Transverse colon (tissue), 4 donors: Measurements from ENCODE around the gene SNAI3.

ENCODE experiments used
- EP300 ChIP-seq: sonication (generic); formaldehyde crosslinking; IDR thresholded peaks from one replicate; pipeline ENCODE4 v1.6.1; 2017; ENCODE audit warnings: antibody characterized with exemption, low read depth
- POLR2AphosphoS5 ChIP-seq, 3 donors: sonication (generic); formaldehyde crosslinking; IDR thresholded peaks; one replicate each; pipeline ENCODE4 v1.6.1; 2016; ENCODE audit warnings: antibody characterized with exemption in 3 of 3
- TF ChIP-seq, protein P1 (sequence below), 5 experiments: fragments of 200-600 bp in 3 of 5; fragments of 450-650 bp in 2 of 5; sonication (generic) in 3 of 5; IDR thresholded peaks; 1 replicate in 2 of 5; 2 replicates in 3 of 5; pipeline ENCODE4 v1.5.1; 2016 to 2017; ENCODE audit warnings: antibody characterized with exemption in 5 of 5, inconsistent platforms in 3 of 5, mild to moderate bottlenecking in 2 of 5, moderate library complexity in 1 of 5

DNA sequence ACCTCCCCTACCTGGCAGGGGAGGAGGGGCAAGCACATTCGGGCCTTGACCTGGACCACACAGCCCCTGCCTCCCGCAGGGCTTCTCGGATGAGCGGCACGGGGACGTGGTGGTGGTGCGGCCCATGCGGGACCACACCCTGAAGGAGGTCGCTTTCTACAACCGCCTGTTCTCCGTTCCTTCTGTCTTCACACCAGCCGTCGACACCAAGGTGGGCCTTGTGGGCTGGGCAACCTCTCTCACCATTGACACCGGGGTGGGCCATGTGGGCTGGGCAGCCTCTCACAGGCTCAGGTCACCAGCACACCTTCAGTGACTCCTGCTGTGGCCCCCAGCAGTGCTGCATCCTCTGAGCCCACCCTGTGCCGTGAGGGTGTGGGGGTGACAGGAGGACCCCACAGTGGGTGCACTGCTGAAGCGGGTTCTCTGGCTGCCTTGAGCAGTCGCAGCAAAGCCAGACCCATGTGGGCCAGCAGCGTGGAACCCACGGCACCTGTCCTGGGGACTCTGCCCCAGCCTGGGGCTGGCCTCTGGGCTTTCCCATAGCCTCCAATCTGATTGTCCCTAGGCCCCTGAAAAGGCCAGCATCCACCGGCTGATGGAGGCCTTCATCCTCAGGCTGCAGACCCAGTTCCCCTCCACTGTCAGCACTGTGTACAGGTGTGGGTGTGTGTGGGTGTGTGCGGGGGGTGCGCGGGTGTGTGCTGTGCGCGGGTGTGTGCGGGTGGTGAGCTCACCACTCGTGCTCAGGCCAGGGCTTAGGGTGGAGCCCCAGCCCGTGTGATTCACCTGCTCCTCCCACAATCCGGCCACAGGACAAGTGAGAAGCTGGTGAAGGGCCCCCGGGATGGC is 27.5 kb upstream of the SNAI3 start:
- no peak for TF ChIP-seq POLR2AphosphoS5 (IDR thresholded peaks at IDR 0.05)
- no peak for TF ChIP-seq EP300
- TF ChIP-seq, protein P1, sequence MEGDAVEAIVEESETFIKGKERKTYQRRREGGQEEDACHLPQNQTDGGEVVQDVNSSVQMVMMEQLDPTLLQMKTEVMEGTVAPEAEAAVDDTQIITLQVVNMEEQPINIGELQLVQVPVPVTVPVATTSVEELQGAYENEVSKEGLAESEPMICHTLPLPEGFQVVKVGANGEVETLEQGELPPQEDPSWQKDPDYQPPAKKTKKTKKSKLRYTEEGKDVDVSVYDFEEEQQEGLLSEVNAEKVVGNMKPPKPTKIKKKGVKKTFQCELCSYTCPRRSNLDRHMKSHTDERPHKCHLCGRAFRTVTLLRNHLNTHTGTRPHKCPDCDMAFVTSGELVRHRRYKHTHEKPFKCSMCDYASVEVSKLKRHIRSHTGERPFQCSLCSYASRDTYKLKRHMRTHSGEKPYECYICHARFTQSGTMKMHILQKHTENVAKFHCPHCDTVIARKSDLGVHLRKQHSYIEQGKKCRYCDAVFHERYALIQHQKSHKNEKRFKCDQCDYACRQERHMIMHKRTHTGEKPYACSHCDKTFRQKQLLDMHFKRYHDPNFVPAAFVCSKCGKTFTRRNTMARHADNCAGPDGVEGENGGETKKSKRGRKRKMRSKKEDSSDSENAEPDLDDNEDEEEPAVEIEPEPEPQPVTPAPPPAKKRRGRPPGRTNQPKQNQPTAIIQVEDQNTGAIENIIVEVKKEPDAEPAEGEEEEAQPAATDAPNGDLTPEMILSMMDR (IDR thresholded peaks at IDR 0.05): no peak
